NCI-H2196 (cell line): Measurements from ENCODE around the gene RPL28.
"Not testable (repeated sequence)": the region's sequence is repeated elsewhere in the genome, so short reads cannot be mapped to it uniquely, and the experiment has no call there.

Experiments used
- DNase-seq: peaks from one replicate; lab custom pipeline; 2025; ENCODE audit not compliant: unreplicated experiment; lab: John Stamatoyannopoulos, UW

RPL28 gene

GRCh38 chr19:55421281-55421680 is 35.5 kb downstream of the RPL28 start:
- DNase-seq, result not testable (repeated sequence)

DNA sequence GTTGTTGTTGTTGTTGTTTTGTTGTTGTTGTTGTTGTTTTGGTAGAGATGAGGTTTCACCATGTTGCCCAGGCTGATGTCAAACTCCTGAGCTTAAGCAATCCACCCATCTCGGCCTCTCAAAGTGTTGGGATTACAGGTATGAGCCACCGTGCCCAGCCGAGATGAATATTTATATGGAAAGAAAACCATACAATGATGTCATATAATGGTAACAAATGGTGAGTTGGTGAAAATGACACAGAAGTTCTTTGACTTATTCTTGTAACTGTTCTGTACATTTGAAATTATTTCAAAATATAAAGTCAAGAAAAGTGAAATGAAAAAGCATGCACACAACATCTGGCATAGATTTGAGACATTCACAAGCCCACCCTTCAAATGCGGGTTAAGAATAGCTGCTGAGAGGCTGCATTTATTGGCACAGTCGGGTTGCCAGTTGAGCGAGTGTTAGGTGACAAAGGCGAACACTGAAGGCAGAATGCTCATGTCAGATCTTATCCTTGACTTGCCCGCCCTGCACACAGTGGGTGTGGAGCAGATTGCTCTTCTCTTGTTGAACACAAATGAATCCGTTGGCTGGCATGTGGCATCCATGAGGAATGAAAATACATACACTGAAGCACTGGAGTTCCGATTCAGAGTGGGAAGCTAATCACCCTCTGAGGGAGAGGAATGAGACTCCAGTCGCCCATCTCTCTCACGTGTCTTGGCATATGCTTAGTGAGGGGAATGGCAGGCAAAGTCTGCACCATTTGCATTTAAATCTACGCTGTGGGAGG is 37.7 kb downstream of the RPL28 start:
- DNase-seq, result no peak

GRCh38 chr19:55424518-55424917 is 38.8 kb downstream of the RPL28 start:
- DNase-seq, result no peak

- no peak for DNase-seq
These were observed 40.3 kb downstream of the RPL28 start for GRCh38 chr19:55426042-55426441.

DNA sequence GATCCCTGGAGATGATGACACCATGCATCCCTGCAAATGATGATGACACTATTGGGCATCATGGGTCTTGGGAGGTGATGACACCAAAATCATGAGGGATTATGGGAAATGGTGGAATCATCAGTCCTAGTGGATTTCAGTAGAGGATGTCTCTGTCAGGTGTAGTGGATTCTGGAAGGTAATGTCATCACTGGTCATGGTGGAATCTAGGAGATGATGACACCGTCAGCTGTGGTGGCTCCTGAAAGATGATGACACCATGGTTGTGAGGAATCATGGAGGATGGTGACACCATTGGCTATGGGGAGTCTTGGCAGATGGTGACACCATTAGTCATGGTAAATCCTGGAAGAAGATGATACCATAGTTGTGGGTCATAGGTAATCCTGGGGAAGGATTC is 45.5 kb downstream of the RPL28 start:
- no peak for DNase-seq

GRCh38 chr19:55432241-55432959 is 46.7 kb downstream of the RPL28 start:
- DNase-seq, result no peak

GRCh38 chr19:55433292-55433691 is 47.6 kb downstream of the RPL28 start:
- DNase-seq, result no peak

- no peak for DNase-seq
These were observed 48.7 kb downstream of the RPL28 start for GRCh38 chr19:55434356-55434919.

GRCh38 chr19:55435020-55435419 is 49.3 kb downstream of the RPL28 start:
- DNase-seq, result no peak

- DNase-seq, result no peak
These were observed 51.1 kb downstream of the RPL28 start for GRCh38 chr19:55436847-55437246.

DNA sequence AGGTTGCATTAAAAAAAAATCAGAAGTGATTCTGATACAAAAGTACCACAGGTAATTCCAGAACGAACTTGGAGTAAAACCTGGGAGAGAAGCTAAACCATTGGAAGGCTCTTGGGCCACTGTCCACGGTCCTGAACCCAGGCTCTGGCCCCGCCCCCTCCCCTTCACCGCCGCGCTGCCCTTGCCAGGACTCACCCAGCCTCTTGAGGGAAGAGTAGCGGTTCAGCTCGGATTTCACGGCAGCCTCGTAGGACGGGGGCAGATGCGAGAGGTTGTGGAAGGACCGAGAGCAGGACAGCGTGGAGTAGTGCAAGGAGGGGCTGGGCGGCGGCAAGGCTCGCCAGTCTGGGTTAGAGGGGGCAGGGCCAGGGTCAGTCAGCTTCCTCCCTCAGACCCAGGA is 51.7 kb downstream of the RPL28 start:
- DNase-seq, result peak; percentile 70

- no peak for DNase-seq
These were observed 53.3 kb downstream of the RPL28 start for GRCh38 chr19:55439052-55439451.

- DNase-seq, result no peak
These were observed 54.8 kb downstream of the RPL28 start for GRCh38 chr19:55440411-55441105.

DNA sequence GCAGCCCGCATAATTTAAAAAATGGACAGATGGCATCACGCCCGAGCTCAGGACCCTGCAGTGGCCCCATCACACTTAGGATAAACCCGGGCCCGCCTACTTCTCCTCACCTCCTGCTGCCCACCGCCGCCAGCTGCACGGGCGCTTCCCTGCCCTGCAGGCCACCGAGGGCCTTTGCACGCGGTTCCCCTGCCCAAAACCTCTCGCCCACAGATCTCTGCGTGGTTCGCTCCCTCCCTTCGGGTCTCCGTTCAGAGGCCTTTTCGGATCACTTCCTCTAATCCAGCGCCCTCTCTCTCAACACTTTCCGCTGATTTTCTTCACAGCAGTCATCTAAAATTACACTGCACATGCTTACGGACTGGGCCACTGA is 55.6 kb downstream of the RPL28 start:
- DNase-seq, result no peak

DNA sequence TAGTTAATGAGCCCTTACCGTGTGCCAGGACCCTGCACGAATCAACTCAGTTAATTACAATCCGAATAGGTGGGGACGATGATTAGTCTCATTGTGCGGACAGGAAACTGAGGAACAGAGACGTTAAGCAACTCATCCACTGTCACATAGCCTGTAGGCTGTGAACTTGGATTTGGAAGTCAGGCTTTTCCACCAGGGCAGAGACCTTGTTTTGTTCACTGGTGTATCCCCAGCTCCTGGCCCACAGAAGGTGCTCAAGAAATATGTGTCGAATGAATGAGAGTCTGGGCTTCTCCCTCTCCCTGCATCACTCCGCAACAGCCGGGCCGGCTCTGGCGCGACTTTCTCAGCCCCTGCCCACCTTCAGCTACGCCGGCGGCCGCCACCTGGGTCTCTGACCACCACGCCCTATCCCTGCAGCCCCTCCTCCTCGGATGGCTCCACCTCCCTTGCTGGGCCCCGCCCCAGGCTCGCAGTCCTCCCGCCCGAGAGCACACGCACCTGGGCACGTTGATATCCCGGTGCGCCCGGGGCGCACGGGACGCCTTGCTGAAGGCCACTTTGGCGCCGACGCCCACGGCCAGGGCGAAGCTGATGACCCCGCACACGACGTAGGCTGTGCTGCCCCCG is 56.1 kb downstream of the RPL28 start:
- DNase-seq, result peak; percentile 66

- peak; percentile 51 for DNase-seq
These were observed 56.7 kb downstream of the RPL28 start for GRCh38 chr19:55442372-55442961.

- DNase-seq, result no peak
These were observed 57.5 kb downstream of the RPL28 start, which contains the start of gene SHISA7 for GRCh38 chr19:55443045-55443823. TSS of gene SHISA7 (minus strand) at chr19:55443300. CDS start at chr19:55442863, 437 bp downstream.

- no peak for DNase-seq
These were observed 58.2 kb downstream of the RPL28 start for GRCh38 chr19:55443824-55444480.

- DNase-seq, result no peak
These were observed 58.9 kb downstream of the RPL28 start for GRCh38 chr19:55444646-55445045.
